Fibroblast of gingiva (primary cell): ENCODE measurements around the gene NAP1L1.
"Not testable (repeated sequence)": the region's sequence is repeated elsewhere in the genome, so short reads cannot be mapped to it uniquely, and the experiment has no call there.

Source experiments
- DNase-seq: peaks from one replicate; pipeline ENCODE4 v3.0.0-alpha.2; 2011; ENCODE audit warnings: low read depth

The NAP1L1 gene

GRCh38 chr12:75990189-75990912 lies 94.1 kb downstream of the NAP1L1 start:
- DNase-seq, result no peak

DNA sequence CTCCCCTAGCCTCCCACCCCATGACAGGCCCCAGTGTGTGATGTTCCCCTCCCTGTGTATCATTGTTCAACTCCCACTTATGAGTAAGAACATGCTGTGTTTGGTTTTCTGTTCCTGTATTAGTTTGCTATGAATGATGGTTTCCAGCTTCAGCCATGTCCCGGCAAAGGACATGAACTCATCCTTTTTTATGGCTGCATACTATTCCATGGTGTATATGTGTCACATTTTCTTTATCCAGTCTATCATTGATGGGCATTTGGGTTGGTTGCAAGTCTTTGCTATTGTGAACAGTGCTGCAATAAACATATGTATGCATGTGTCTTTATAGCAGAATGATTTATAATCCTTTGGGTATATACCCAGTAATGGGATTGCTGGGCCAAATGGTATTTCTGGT lies 96.8 kb downstream of the NAP1L1 start:
- DNase-seq, result not testable (repeated sequence)
